OCI-LY1 (cell line): ENCODE measurements around the gene NAA80.

Experiments
- EZH2 ChIP-seq: fragments of 200-600 bp; sonication (generic), shearing (Covaris generic); IDR thresholded peaks from 2 replicates; pipeline ENCODE4 v1.8.0; 2017; ENCODE audit warnings: borderline replicate concordance, mixed run types, mild to moderate bottlenecking, antibody characterized with exemption, low read length, moderate library complexity, mixed read lengths
- TF ChIP-seq, protein P1 (sequence below): fragments of 200-600 bp; sonication (generic), shearing (Covaris generic); IDR thresholded peaks from 2 replicates; pipeline ENCODE4 v1.5.1; 2017; ENCODE audit warnings: mild to moderate bottlenecking, antibody characterized with exemption, low read length, moderate library complexity, mixed read lengths

- TF ChIP-seq, protein P1, sequence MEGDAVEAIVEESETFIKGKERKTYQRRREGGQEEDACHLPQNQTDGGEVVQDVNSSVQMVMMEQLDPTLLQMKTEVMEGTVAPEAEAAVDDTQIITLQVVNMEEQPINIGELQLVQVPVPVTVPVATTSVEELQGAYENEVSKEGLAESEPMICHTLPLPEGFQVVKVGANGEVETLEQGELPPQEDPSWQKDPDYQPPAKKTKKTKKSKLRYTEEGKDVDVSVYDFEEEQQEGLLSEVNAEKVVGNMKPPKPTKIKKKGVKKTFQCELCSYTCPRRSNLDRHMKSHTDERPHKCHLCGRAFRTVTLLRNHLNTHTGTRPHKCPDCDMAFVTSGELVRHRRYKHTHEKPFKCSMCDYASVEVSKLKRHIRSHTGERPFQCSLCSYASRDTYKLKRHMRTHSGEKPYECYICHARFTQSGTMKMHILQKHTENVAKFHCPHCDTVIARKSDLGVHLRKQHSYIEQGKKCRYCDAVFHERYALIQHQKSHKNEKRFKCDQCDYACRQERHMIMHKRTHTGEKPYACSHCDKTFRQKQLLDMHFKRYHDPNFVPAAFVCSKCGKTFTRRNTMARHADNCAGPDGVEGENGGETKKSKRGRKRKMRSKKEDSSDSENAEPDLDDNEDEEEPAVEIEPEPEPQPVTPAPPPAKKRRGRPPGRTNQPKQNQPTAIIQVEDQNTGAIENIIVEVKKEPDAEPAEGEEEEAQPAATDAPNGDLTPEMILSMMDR = no peak
- no peak for TF ChIP-seq EZH2
These were observed 6.0 kb downstream of the NAA80 start for GRCh38 chr3:50293079-50293801.
